ENCODE data around the gene KLF16. TPM values are rescaled to one million over a fixed set of nuclear protein-coding genes. Genes with fewer than 3 reads are reported as not detected.

The KLF16 gene
- total and polyA plus RNA-seq, 9 of the 15 experiments (the other 6 are each of a cell fraction or from before 2014, with no cell fraction given) = 0.04 to 60.4 (median 6.8) TPM

DNA sequence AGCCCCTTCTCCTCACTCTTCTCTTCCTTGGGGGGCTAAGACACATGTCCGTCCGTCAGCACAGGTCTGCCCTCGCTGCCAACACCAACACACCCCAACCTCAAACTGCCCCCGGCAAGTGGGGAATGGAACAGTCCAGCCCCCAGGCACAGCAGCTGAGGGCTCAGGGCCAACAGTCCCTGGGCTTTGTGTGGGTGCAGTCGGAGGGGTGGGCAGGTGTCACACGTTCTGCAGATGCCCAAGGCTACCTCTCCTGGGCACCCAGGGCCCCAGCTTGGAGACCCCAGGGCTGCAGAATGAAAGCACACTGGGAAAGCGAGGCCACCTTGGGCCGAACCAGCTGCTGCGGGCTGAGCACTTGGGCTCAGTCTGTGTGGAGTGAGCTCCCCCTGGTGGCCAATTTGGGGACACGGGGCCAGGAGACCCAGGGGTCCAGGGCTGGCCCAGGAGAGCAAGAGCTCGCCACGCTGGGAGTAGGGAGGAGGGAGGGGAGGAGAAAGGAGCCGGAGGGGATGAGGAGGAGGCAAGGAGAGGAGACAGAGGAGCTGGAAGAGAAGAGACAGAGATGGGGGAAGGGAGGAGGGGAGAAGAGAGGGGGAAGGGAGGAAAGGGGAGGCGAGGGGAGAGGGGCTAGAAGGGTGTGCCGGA is 37.3 kb downstream of the KLF16 start (continued):
- TF ChIP-seq, protein P1, sequence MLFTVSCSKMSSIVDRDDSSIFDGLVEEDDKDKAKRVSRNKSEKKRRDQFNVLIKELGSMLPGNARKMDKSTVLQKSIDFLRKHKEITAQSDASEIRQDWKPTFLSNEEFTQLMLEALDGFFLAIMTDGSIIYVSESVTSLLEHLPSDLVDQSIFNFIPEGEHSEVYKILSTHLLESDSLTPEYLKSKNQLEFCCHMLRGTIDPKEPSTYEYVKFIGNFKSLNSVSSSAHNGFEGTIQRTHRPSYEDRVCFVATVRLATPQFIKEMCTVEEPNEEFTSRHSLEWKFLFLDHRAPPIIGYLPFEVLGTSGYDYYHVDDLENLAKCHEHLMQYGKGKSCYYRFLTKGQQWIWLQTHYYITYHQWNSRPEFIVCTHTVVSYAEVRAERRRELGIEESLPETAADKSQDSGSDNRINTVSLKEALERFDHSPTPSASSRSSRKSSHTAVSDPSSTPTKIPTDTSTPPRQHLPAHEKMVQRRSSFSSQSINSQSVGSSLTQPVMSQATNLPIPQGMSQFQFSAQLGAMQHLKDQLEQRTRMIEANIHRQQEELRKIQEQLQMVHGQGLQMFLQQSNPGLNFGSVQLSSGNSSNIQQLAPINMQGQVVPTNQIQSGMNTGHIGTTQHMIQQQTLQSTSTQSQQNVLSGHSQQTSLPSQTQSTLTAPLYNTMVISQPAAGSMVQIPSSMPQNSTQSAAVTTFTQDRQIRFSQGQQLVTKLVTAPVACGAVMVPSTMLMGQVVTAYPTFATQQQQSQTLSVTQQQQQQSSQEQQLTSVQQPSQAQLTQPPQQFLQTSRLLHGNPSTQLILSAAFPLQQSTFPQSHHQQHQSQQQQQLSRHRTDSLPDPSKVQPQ (CRISPR knock-in tag; IDR thresholded peaks at IDR 0.05; ENCODE audit: borderline replicate concordance) = no peak
- TF ChIP-seq ZC3H4 (CRISPR knock-in tag; IDR thresholded peaks at IDR 0.05; ENCODE audit: borderline replicate concordance) (no peak), CHCHD3 (CRISPR knock-in tag; IDR thresholded peaks at IDR 0.05) (no peak), ZC3H8 (IDR thresholded peaks at IDR 0.05) (no peak), ZNF23 (CRISPR knock-in tag; IDR thresholded peaks at IDR 0.05) (no peak), CREB1 (IDR thresholded peaks at IDR 0.05) (no peak), CREB1 (CRISPR knock-in tag; IDR thresholded peaks at IDR 0.05) (no peak), FIP1L1 (IDR thresholded peaks at IDR 0.05; ENCODE audit: low read depth, low read length, poor library complexity, severe bottlenecking) (no peak), GATA2 (CRISPR knock-in tag; IDR thresholded peaks at IDR 0.05) (no peak), ZNF212 (CRISPR knock-in tag; IDR thresholded peaks at IDR 0.05) (no peak), PHTF2 (CRISPR knock-in tag; IDR thresholded peaks at IDR 0.05) (no peak), ILK (tag; IDR thresholded peaks at IDR 0.05; ENCODE audit: borderline replicate concordance, low read depth) (no peak), ZNF146 (CRISPR knock-in tag; IDR thresholded peaks at IDR 0.05; ENCODE audit: unreplicated experiment) (no peak)
- TF ChIP-seq, protein P2, sequence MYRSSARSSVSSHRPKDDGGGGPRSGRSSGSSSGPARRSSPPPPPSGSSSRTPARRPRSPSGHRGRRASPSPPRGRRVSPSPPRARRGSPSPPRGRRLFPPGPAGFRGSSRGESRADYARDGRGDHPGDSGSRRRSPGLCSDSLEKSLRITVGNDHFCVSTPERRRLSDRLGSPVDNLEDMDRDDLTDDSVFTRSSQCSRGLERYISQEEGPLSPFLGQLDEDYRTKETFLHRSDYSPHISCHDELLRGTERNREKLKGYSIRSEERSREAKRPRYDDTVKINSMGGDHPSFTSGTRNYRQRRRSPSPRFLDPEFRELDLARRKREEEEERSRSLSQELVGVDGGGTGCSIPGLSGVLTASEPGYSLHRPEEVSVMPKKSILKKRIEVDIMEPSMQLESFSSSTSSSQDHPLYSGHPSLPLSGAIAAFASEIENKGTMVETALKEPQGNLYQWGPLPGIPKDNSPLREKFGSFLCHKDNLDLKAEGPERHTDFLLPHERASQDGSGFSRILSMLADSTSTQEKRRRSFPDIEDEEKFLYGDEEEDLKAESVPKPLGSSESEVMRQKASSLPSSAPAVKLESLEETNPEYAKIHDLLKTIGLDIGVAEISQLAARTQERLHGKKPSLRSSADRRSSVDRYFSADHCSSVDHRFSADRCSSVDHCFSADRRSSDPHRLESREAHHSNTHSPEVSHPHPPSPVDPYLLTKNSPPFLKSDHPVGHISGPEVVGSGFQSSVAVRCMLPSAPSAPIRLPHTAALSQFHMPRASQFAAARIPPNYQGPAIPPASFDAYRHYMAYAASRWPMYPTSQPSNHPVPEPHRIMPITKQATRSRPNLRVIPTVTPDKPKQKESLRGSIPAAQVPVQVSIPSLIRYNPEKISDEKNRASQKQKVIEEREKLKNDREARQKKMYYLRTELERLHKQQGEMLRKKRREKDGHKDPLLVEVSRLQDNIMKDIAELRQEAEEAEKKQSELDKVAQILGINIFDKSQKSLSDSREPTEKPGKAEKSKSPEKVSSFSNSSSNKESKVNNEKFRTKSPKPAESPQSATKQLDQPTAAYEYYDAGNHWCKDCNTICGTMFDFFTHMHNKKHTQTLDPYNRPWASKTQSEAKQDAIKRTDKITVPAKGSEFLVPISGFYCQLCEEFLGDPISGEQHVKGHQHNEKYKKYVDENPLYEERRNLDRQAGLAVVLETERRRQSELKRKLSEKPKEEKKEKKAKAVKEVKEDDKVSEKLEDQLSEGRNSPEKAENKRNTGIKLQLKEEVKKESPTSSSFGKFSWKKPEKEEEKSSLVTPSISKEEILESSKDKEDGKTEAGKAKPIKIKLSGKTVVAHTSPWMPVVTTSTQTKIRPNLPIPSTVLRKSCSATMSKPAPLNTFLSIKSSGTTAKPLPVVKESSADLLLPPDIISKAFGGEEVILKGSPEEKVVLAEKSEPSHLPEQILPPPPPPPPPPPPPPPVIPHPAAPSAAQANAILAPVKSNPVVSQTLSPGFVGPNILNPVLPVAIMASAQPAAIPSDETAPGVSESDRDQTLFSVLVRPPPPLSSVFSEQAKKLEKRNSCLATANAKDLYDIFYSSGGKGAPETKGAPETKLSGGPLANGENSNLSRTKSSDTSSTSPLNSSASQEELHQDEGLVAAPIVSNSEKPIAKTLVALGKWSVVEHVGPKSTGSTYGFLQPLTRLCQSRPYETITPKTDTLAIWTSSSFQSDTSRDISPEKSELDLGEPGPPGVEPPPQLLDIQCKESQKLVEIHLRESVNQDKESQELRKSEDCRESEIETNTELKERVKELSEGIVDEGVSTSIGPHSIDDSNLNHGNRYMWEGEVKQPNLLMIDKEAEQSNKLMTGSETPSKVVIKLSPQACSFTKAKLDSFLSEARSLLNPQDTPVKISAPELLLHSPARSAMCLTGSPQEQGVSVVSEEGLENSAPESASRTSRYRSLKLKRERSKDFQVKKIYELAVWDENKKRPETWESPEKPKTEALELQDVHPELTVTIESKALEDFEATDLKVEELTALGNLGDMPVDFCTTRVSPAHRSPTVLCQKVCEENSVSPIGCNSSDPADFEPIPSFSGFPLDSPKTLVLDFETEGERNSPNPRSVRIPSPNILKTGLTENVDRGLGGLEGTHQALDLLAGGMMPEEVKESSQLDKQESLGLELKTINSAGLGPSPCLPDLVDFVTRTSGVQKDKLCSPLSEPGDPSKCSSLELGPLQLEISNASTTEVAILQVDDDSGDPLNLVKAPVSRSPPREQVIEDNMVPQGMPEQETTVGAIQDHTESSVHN (IDR thresholded peaks at IDR 0.05; ENCODE audit: borderline replicate concordance in 1 of 2, low read depth in 1 of 2) = no peak
- TF ChIP-seq, protein P3, sequence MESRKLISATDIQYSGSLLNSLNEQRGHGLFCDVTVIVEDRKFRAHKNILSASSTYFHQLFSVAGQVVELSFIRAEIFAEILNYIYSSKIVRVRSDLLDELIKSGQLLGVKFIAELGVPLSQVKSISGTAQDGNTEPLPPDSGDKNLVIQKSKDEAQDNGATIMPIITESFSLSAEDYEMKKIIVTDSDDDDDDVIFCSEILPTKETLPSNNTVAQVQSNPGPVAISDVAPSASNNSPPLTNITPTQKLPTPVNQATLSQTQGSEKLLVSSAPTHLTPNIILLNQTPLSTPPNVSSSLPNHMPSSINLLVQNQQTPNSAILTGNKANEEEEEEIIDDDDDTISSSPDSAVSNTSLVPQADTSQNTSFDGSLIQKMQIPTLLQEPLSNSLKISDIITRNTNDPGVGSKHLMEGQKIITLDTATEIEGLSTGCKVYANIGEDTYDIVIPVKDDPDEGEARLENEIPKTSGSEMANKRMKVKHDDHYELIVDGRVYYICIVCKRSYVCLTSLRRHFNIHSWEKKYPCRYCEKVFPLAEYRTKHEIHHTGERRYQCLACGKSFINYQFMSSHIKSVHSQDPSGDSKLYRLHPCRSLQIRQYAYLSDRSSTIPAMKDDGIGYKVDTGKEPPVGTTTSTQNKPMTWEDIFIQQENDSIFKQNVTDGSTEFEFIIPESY (CRISPR knock-in tag; IDR thresholded peaks at IDR 0.05) = no peak; the same call in 1 of the 2 replicates
